Measurements from ENCODE around the gene MLLT10. TPM values are rescaled to one million over a fixed set of nuclear protein-coding genes. Genes with fewer than 3 reads are reported as not detected.

The MLLT10 gene
- total and polyA plus RNA-seq, 9 of the 15 experiments (the other 6 are each of a cell fraction or from before 2014, with no cell fraction given) = 18.8 to 81.4 (median 64.2) TPM

- intact Hi-C loops (cut with micrococcal nuclease) = no loop called here
- no TSS peak for BruUV-seq (replicated peaks)
- in situ Hi-C loops (cut with MboI) = no loop called here
- Histone ChIP-seq H3K9ac (ENCODE audit: insufficient read depth in 1 of 2, low read depth in 2 of 2, low read length in 2 of 2) (no peak overlapping the region), H3K79me2 (ENCODE audit: control insufficient read depth, insufficient read depth, low read length) (no peaks in the 10 kb centered on the region), H3K27ac (ENCODE audit: extremely low read depth, low read depth, low read length) (no peak overlapping the region), H3K4me1 (replicated peaks in 1 of 2; ENCODE audit: control insufficient read depth in 2 of 2, insufficient read depth in 2 of 2, low read length in 2 of 2) (peaks cover 2 to 13% of the 10 kb centered on the region in 2 experiments; a peak in 3 of 5 replicates), H3K4me3 (no peak overlapping the region), H4K20me1 (replicated peaks; ENCODE audit: control insufficient read depth, insufficient read depth, low read length) (no peaks in the 10 kb centered on the region), H3K9me3 (replicated peaks; ENCODE audit: control insufficient read depth, insufficient read depth, low read depth, low read length) (no peaks in the 10 kb centered on the region; the same call in 1 of the 2 replicates), H3K27me3 (ENCODE audit: control insufficient read depth in 2 of 2, insufficient read depth in 2 of 2, low read length in 2 of 2) (no peaks in the 10 kb centered on the region), H3K4me2 (ENCODE audit: insufficient read depth, low read length) (no peak overlapping the region), H3K9me1 (ENCODE audit: control insufficient read depth, insufficient read depth, low read length) (no peaks in the 10 kb centered on the region), H3K36me3 (ENCODE audit: control insufficient read depth, insufficient read depth, low read length) (no peaks in the 10 kb centered on the region), H2AFZ (ENCODE audit: low read depth, low read length) (no peak overlapping the region)
- WGBS (ENCODE audit: insufficient coverage, low coverage, missing lambda C conversion rate) = 49% methylated on average over 3 of the region's 3 CpGs
- FAIRE-seq (no peak), DNase-seq (ENCODE audit: extremely low read depth in 1 of 4, low spot score in 3 of 4) (no peak), ATAC-seq (no peak; the same call in 2 of the 3 replicates)
- CTCF ChIA-PET (ENCODE audit: low intra/inter-chr PET ratio) = interaction anchor here (0.6 kb wide), 1 partner anchor 849 kb away, joined by 3 read pairs; no protein-coding TSS in a partner anchor
- POLR2A ChIA-PET = no interaction called here
- TF ChIP-seq ZMIZ1 (IDR thresholded peaks at IDR 0.05; ENCODE audit: low read depth in 2 of 2, low read length in 2 of 2) = no peak
- TF ChIP-seq CTBP1 (IDR thresholded peaks at IDR 0.05; ENCODE audit: borderline replicate concordance) = no peak
- no peak for TF ChIP-seq CHD7 (IDR thresholded peaks at IDR 0.05; ENCODE audit: low read depth, low read length)
- TF ChIP-seq ZNF707 (CRISPR knock-in tag; conservative IDR thresholded peaks at IDR 0.05) = no peak
- TF ChIP-seq ZNF354B (CRISPR knock-in tag; IDR thresholded peaks at IDR 0.05) = no peak
- no peak for TF ChIP-seq MTA1 (IDR thresholded peaks at IDR 0.05; ENCODE audit: borderline replicate concordance)
- no peak for TF ChIP-seq ELF1 (tag; IDR thresholded peaks at IDR 0.05)
Observed at GRCh38 chr10:21502348-21502740, 31.7 kb upstream of the MLLT10 start.
